GM12801 (cell line): ENCODE results near the gene H2AZ2.

Experiments used
- CTCF ChIP-seq: IDR thresholded peaks from one replicate; pipeline ENCODE4 v1.5.1; 2011; ENCODE audit warnings: control low read depth; ENCODE audit not compliant: insufficient read length; ENCODE audit errors: extremely low read depth

Gene H2AZ2

GRCh38 chr7:44811093-44811492 lies 36.8 kb downstream of the H2AZ2 start:
- TF ChIP-seq CTCF = no peak

- no peak for TF ChIP-seq CTCF
These were observed 38.9 kb downstream of the H2AZ2 start for GRCh38 chr7:44808914-44809393.

- no peak for TF ChIP-seq CTCF
These were observed 41.9 kb downstream of the H2AZ2 start for GRCh38 chr7:44805950-44806349.

- TF ChIP-seq CTCF = no peak
These were observed 45.4 kb downstream of the H2AZ2 start for GRCh38 chr7:44802418-44803025.

GRCh38 chr7:44801890-44802289 lies 46.0 kb downstream of the H2AZ2 start:
- no peak for TF ChIP-seq CTCF

- TF ChIP-seq CTCF = no peak
These were observed 47.9 kb downstream of the H2AZ2 start for GRCh38 chr7:44799939-44800338.

GRCh38 chr7:44798649-44799305 lies 49.1 kb downstream of the H2AZ2 start:
- TF ChIP-seq CTCF = no peak
